ENCODE results near the gene TCTA. TPM values are rescaled to one million over a fixed set of nuclear protein-coding genes. Genes with fewer than 3 reads are reported as not detected.

The TCTA gene
- total and polyA plus RNA-seq, 11 donors, result 13.1 to 25.3 (median 16.7) TPM

DNA sequence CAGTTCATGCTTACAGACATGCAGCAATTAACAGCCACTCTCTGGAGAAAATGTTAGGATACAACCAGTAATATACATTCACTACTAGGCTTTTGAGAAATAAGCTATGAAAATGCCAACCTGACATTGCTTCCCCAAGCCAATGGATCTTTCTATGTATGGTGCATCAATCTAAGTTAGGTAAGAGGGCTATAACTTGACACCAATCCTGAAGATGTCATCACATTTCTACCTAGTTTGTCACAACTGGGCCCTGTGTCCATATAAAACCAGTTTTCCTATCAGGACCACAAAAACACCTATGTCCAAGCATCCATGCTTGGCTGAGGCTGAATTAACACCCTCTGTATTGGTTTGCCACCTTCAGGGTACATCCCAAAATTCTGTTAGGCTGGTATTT is 40.3 kb upstream of the TCTA start:
- ATAC-seq, result no peak
- peaks cover 0 to 89% (median 84%) of the 10 kb centered on the region in 9 donors for H3K36me3 ChIP-seq
- intact Hi-C loops (cut with DNase I), result no loop called here

DNA sequence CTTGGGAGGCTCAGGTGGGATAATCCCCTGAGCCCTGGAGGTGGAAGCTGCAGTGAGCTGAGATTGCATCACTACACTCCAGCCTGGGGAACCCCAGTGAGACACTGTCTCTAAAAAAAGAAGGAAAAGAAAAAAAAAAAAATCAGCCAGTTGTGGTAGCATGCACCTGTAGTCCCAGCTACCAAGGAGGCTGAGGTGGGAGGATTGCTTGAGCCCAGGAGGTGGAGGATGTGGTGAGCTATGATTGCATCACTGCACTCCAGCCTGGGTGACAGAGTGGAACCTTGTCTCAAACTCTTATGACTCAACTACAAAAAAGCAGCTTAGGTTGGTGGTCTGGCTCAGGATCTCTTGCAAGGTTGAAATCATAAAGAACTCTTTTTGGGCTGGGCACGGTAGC is 34.7 kb upstream of the TCTA start:
- intact Hi-C loops (cut with DNase I), result no loop called here
- no peaks in the 10 kb centered on the region for H3K27me3 ChIP-seq
- WGBS, 4 donors, result 79 to 100% (median 90%) methylated on average over 1 of the region's 1 CpG
- peak in 2 of 4 donors; percentile 12 to 21 for ATAC-seq
- H3K9me3 ChIP-seq, result no peaks in the 10 kb centered on the region
- H3K4me3 ChIP-seq, result no peak overlapping the region
- DNase-seq, result no peak
- no peak overlapping the region for H3K27ac ChIP-seq
- TF ChIP-seq, protein P1, sequence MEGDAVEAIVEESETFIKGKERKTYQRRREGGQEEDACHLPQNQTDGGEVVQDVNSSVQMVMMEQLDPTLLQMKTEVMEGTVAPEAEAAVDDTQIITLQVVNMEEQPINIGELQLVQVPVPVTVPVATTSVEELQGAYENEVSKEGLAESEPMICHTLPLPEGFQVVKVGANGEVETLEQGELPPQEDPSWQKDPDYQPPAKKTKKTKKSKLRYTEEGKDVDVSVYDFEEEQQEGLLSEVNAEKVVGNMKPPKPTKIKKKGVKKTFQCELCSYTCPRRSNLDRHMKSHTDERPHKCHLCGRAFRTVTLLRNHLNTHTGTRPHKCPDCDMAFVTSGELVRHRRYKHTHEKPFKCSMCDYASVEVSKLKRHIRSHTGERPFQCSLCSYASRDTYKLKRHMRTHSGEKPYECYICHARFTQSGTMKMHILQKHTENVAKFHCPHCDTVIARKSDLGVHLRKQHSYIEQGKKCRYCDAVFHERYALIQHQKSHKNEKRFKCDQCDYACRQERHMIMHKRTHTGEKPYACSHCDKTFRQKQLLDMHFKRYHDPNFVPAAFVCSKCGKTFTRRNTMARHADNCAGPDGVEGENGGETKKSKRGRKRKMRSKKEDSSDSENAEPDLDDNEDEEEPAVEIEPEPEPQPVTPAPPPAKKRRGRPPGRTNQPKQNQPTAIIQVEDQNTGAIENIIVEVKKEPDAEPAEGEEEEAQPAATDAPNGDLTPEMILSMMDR (IDR thresholded peaks at IDR 0.05), result no peak
- no peak for TF ChIP-seq POLR2A (IDR thresholded peaks at IDR 0.05)
- H3K36me3 ChIP-seq, result peaks cover 0 to 33% (median 31%) of the 10 kb centered on the region in 9 donors
- H3K4me1 ChIP-seq, result peaks cover 0 to 77% (median 20%) of the 10 kb centered on the region in 12 donors

More for the DNA sequence above, 40.3 kb upstream of the TCTA start:
- Histone ChIP-seq H3K27ac (no peak overlapping the region), H3K4me3 (no peak overlapping the region), H3K27me3 (no peaks in the 10 kb centered on the region), H3K9me3 (no peaks in the 10 kb centered on the region), H3K4me1 (peaks cover 0 to 39% (median 3%) of the 10 kb centered on the region in 12 donors)
- TF ChIP-seq, protein P1 (IDR thresholded peaks at IDR 0.05), result no peak
- no peak for TF ChIP-seq POLR2A (IDR thresholded peaks at IDR 0.05)
- no peak for DNase-seq

DNA sequence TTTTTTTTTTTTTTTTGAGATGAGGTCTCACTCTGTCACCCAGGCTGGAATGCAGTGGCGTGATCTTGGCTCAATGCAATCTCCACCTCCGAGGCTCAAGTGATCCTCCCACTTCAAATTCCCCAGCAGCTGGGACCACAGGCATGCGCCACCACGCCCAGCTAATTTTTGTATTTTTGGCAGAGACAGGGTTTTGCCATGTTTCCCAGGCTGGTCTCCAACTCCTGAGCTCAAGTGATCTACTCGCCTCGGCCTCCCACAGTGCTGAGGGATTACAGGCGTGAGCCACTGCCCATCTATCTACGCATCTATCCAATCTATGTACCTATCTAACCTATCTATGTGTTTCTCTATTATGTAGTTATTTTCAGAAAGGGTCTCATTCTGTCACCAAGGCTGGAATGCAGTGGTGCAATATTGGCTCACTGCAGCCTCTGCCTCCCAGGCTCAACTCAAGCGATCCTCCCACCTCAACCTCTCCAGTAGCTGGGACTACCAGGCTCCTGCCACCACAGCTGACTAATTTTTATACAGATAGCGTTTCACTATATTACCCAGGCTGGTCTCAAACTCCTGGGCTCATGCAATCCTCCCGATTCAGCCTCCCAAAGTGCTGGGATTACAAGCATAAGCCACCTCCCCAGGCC is 33.9 kb upstream of the TCTA start:
- WGBS, 4 donors, result 58 to 68% (median 66%) methylated on average over 11 of the region's 11 CpGs
- peaks cover 0 to 29% (median 22%) of the 10 kb centered on the region in 9 donors for H3K36me3 ChIP-seq
- ATAC-seq (peak in 3 of 4 donors; percentile 65 to 70 (median 66)), DNase-seq (peak in 3 of 5 donors; percentile 21 to 44 (median 24))
- no peaks in the 10 kb centered on the region for H3K27me3 ChIP-seq
- TF ChIP-seq POLR2A (IDR thresholded peaks at IDR 0.05), result no peak
- TF ChIP-seq, protein P1 (IDR thresholded peaks at IDR 0.05), result no peak
- H3K4me3 ChIP-seq, result no peak overlapping the region
- H3K4me1 ChIP-seq, result peaks cover 0 to 79% (median 23%) of the 10 kb centered on the region in 12 donors
- intact Hi-C loops (cut with DNase I), result no loop called here
- H3K9me3 ChIP-seq, result no peaks in the 10 kb centered on the region
- H3K27ac ChIP-seq, result no peak overlapping the region

DNA sequence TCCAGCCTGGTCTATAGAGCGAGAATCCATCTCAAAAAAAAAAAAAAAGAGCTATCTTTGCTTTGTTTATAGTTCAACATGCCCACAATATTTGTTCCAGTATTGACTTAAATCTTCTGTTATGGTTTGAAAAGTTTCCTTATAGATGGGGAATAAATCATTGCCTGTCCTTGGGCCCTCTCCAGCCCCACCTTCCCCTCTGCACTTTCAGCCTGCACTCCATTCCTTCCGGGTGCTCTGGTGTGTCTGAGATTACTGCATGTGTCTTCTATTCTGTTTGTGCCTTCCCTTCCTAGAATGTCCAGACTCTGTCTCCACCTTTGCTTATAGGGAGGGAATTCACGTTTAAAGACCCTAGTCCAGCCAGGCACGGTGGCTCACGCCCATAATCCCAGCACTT is 28.8 kb upstream of the TCTA start:
- Histone ChIP-seq H3K4me1 (peaks cover 0 to 91% (median 48%) of the 10 kb centered on the region in 12 donors), H3K36me3 (peaks cover 0 to 11% (median 0%) of the 10 kb centered on the region in 9 donors), H3K4me3 (no peak overlapping the region), H3K27ac (no peak overlapping the region), H3K9me3 (no peaks in the 10 kb centered on the region), H3K27me3 (no peaks in the 10 kb centered on the region)
- DNase-seq (no peak), ATAC-seq (peak in 1 of 4 donors; percentile 38)
- intact Hi-C loops (cut with DNase I), result no loop called here
- TF ChIP-seq, protein P1 (IDR thresholded peaks at IDR 0.05), result no peak
- no peak for TF ChIP-seq POLR2A (IDR thresholded peaks at IDR 0.05)
- WGBS, 4 donors, result 60 to 72% (median 67%) methylated on average over 5 of the region's 5 CpGs

Measured in heart left ventricle (tissue), 16 donors.